Neuronal stem cell (in vitro differentiated cells): ENCODE data around the gene RAPGEF2.
"Not testable (repeated sequence)": the region's sequence is repeated elsewhere in the genome, so short reads cannot be mapped to it uniquely, and the experiment has no call there.

Experiments
- DNase-seq: peaks from one replicate; pipeline ENCODE4 v3.0.0-alpha.2; 2013; ENCODE audit warnings: low spot score
- H2AFZ ChIP-seq: one replicate; pipeline ENCODE4 v1.6.1; 2013; ENCODE audit warnings: mild to moderate bottlenecking, low read length, inconsistent platforms
- H2AK5ac ChIP-seq: 2 replicates; pipeline ENCODE4 v1.6.1; 2013; ENCODE audit warnings: low read depth, mild to moderate bottlenecking, inconsistent platforms, low read length, moderate library complexity, mixed read lengths
- H2BK120ac ChIP-seq: 2 replicates; pipeline ENCODE4 v1.6.1; 2013; ENCODE audit warnings: low read depth, mild to moderate bottlenecking, inconsistent platforms, low read length, moderate library complexity, mixed read lengths
- H2BK12ac ChIP-seq: one replicate; pipeline ENCODE4 v1.6.1; 2013; ENCODE audit warnings: low read length, inconsistent platforms
- H2BK15ac ChIP-seq: 2 replicates; pipeline ENCODE4 v1.6.1; 2013; ENCODE audit warnings: mild to moderate bottlenecking, low read length, inconsistent platforms, mixed read lengths
- H2BK5ac ChIP-seq: one replicate; pipeline ENCODE4 v1.6.1; 2013; ENCODE audit warnings: inconsistent platforms, mild to moderate bottlenecking, low read length, moderate library complexity
- H3K14ac ChIP-seq: one replicate; pipeline ENCODE4 v1.6.1; 2013; ENCODE audit warnings: low read length, inconsistent platforms
- H3K18ac ChIP-seq: 2 replicates; pipeline ENCODE4 v1.6.1; 2013; ENCODE audit warnings: low read length, inconsistent platforms
- H3K23ac ChIP-seq: 2 replicates; pipeline ENCODE4 v1.6.1; 2013; ENCODE audit warnings: low read depth, mild to moderate bottlenecking, mixed read lengths, low read length, inconsistent platforms; ENCODE audit not compliant: poor library complexity
- H3K27ac ChIP-seq: replicated peaks from 3 replicates; pipeline ENCODE4 v1.5.1; 2013; ENCODE audit warnings: low read length, inconsistent platforms
- H3K27me3 ChIP-seq, 3 experiments: 2 replicates each; pipeline ENCODE4 v1.6.1; 2013; ENCODE audit warnings: low read length in 3 of 3, mild to moderate bottlenecking in 2 of 3, inconsistent platforms in 1 of 3, low read depth in 1 of 3, mixed read lengths in 1 of 3, moderate library complexity in 1 of 3; ENCODE audit not compliant: control insufficient read depth in 3 of 3, insufficient read depth in 3 of 3
- H3K36me3 ChIP-seq, 2 donors: replicated peaks in 1 of 2; 2 replicates each; pipeline ENCODE4 v1.6.1; 2013; ENCODE audit warnings: low read length in 2 of 2; ENCODE audit not compliant: control insufficient read depth in 2 of 2, insufficient read depth in 2 of 2
- H3K4ac ChIP-seq: 2 replicates; pipeline ENCODE4 v1.6.1; 2013; ENCODE audit warnings: inconsistent platforms, mild to moderate bottlenecking, low read length, moderate library complexity
- H3K4me1 ChIP-seq, 2 donors: 1 replicate in 1 of 2; 2 replicates in 1 of 2; pipeline ENCODE4 v1.6.1; 2013; ENCODE audit warnings: low read length in 2 of 2, low read depth in 1 of 2; ENCODE audit not compliant: control insufficient read depth in 2 of 2, insufficient read depth in 1 of 2
- H3K4me2 ChIP-seq: one replicate; pipeline ENCODE4 v1.6.1; 2013; ENCODE audit warnings: mild to moderate bottlenecking, low read length, inconsistent platforms; ENCODE audit not compliant: insufficient read depth, poor library complexity, severe bottlenecking
- H3K4me3 ChIP-seq, 2 donors: 2 replicates each; pipeline ENCODE4 v1.5.1; 2013; ENCODE audit warnings: low read length in 2 of 2, mild to moderate bottlenecking in 2 of 2, inconsistent platforms in 1 of 2, moderate library complexity in 1 of 2
- H3K79me1 ChIP-seq: one replicate; pipeline ENCODE4 v1.6.1; 2013; ENCODE audit warnings: low read depth, mild to moderate bottlenecking, inconsistent platforms, low read length, moderate library complexity
- H3K9ac ChIP-seq: one replicate; pipeline ENCODE4 v1.6.1; 2013; ENCODE audit warnings: mild to moderate bottlenecking, low read depth, low read length, inconsistent platforms; ENCODE audit not compliant: poor library complexity
- H3K9me3 ChIP-seq, 2 donors: replicated peaks in 1 of 2; 2 replicates each; pipeline versions ENCODE3 to v1.6.1; 2013; ENCODE audit warnings: low read length in 2 of 2, mild to moderate bottlenecking in 2 of 2, inconsistent platforms in 1 of 2, low read depth in 1 of 2, mixed read lengths in 1 of 2, moderate library complexity in 1 of 2; ENCODE audit not compliant: control insufficient read depth in 2 of 2, insufficient read depth in 1 of 2
- H4K8ac ChIP-seq: one replicate; pipeline ENCODE4 v1.6.1; 2013; ENCODE audit warnings: low read depth, mild to moderate bottlenecking, inconsistent platforms, low read length, moderate library complexity
- H4K91ac ChIP-seq: one replicate; pipeline ENCODE4 v1.6.1; 2013; ENCODE audit warnings: low read length, low read depth, mild to moderate bottlenecking, inconsistent platforms; ENCODE audit not compliant: poor library complexity
- WGBS, 2 donors: extraction: QIAGEN DNeasy Blood & Tissue Kit; methylation state at CpG; one replicate each; pipeline ENCODE4 v1.1.7; 2013; ENCODE audit warnings: missing lambda C conversion rate in 2 of 2, mixed read lengths in 1 of 2; ENCODE audit not compliant: insufficient read length in 2 of 2, insufficient replicate concordance in 1 of 2; ENCODE audit errors: extremely low coverage in 2 of 2; 5-methylcytosine and 5-hydroxymethylcytosine counted together

The RAPGEF2 gene

DNA sequence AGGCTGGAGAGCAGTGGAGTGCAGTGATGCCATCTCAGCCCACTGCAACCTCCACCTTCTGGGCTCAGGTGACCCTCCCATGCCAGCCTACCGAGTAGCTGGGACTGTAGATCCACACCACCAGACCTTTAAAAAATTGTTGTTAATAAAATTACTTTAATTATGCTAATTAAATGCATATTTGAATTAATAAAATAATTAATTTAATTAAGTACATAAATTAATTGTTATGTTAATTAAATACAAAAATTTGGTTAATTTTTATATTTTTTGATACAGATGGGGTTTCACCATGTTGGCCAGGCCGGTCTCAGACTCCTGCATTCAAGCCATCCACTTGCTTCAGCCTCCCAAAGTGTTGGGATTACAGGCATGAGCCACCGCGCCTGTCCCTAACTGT lies 12.6 kb upstream of the RAPGEF2 start:
- Histone ChIP-seq H3K18ac (no peak overlapping the region), H3K36me3 (no peaks in the 10 kb centered on the region), H3K9me3 (no peaks in the 10 kb centered on the region), H2BK12ac (no peak overlapping the region), H3K4ac (no peak overlapping the region), H4K8ac (no peak overlapping the region), H2BK120ac (no peak overlapping the region), H3K4me1 (no peaks in the 10 kb centered on the region), H3K9ac (no peak overlapping the region), H3K23ac (no peak overlapping the region), H4K91ac (no peak overlapping the region), H3K27me3 (no peaks in the 10 kb centered on the region), H2BK15ac (no peak overlapping the region), H3K4me3 (no peak overlapping the region), H3K4me2 (no peak overlapping the region), H3K14ac (no peak overlapping the region), H3K79me1 (no peaks in the 10 kb centered on the region), H2AFZ (no peak overlapping the region), H3K27ac (no peak overlapping the region), H2AK5ac (no peak overlapping the region), H2BK5ac (no peak overlapping the region)
- no CpG with 5 or more reads among the region's 4 CpGs for WGBS, 2 donors
- DNase-seq: no peak

GRCh38 chr4:159094156-159094555 lies 8.7 kb upstream of the RAPGEF2 start:
- WGBS, 2 donors: no CpG with 5 or more reads among the region's 11 CpGs
- not testable (repeated sequence) for H4K8ac ChIP-seq, H2BK5ac ChIP-seq, H3K4me3 ChIP-seq, H3K18ac ChIP-seq, H2BK15ac ChIP-seq, H2AK5ac ChIP-seq, H3K4me1 ChIP-seq, H3K4me2 ChIP-seq, H3K9me3 ChIP-seq, H3K23ac ChIP-seq, H2BK12ac ChIP-seq, H3K79me1 ChIP-seq, H3K14ac ChIP-seq, H3K36me3 ChIP-seq, H3K4ac ChIP-seq, H2AFZ ChIP-seq, H4K91ac ChIP-seq, DNase-seq, H3K9ac ChIP-seq, H3K27ac ChIP-seq, H3K27me3 ChIP-seq, H2BK120ac ChIP-seq

DNA sequence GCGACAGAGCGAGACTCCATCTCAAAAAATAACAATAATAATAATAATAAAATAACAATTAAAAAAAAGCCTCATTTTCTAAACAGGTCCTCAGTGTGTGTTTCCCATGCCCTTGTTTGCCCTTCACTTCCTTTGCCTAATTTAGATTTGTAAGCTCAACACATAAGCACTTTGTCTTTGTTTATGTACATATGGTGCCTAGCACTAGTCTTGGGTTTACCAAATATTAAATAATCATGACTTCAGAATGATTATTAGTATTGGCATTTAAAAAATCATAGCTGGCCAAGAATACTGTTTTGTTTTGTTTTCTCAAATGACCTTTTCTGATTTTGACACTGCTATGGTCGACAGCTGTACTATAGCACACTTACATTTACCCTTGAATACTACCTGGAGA lies 6.4 kb upstream of the RAPGEF2 start:
- H2AK5ac ChIP-seq: no peak overlapping the region
- DNase-seq: no peak
- H4K91ac ChIP-seq: no peak overlapping the region
- H3K9ac ChIP-seq: no peak overlapping the region
- no peak overlapping the region for H2BK120ac ChIP-seq
- no peak overlapping the region for H2AFZ ChIP-seq
- H2BK15ac ChIP-seq: no peak overlapping the region
- H3K4ac ChIP-seq: no peak overlapping the region
- no peak overlapping the region for H2BK5ac ChIP-seq
- WGBS, 2 donors: no CpG with 5 or more reads among the region's 3 CpGs
- no peak overlapping the region for H4K8ac ChIP-seq
- no peak overlapping the region for H3K4me3 ChIP-seq
- H3K36me3 ChIP-seq: no peaks in the 10 kb centered on the region
- peaks cover 0 to 2% (median 1%) of the 10 kb centered on the region in 3 experiments for H3K27me3 ChIP-seq
- H3K23ac ChIP-seq: no peak overlapping the region
- no peaks in the 10 kb centered on the region for H3K9me3 ChIP-seq
- H3K27ac ChIP-seq: no peak overlapping the region
- no peaks in the 10 kb centered on the region for H3K79me1 ChIP-seq
- H2BK12ac ChIP-seq: no peak overlapping the region
- no peak overlapping the region for H3K4me2 ChIP-seq
- no peak overlapping the region for H3K18ac ChIP-seq
- H3K14ac ChIP-seq: no peak overlapping the region
- H3K4me1 ChIP-seq: no peaks in the 10 kb centered on the region

DNA sequence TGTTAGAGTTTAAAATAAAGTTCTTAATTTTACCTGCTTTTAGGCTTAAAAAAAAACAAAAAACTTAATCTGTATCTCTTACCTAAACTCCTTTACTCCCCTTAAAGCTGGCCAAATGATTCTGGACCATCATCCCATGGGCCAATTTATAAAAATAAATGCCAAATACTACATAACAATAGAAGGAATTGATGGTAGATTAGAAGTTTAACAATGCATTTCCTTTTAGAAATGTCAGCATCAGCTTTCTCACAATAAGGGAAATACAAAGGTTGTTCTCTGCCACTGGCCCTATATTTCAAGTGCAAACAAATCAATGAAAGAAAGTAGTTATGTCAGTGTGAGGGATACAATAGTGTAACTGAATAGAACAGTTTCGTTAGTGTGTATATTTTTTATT lies 5.7 kb upstream of the RAPGEF2 start:
- Histone ChIP-seq H2AFZ (no peak overlapping the region), H2BK15ac (no peak overlapping the region), H3K14ac (no peak overlapping the region), H3K27me3 (peaks cover 0 to 8% (median 8%) of the 10 kb centered on the region in 3 experiments), H2BK12ac (no peak overlapping the region), H3K9me3 (no peaks in the 10 kb centered on the region), H2AK5ac (no peak overlapping the region), H3K4me1 (peaks cover 1 to 3% of the 10 kb centered on the region in 2 donors), H3K4me3 (no peak overlapping the region), H3K27ac (no peak overlapping the region), H3K4ac (no peak overlapping the region), H4K8ac (no peak overlapping the region), H3K9ac (no peak overlapping the region), H3K18ac (no peak overlapping the region), H3K4me2 (no peak overlapping the region), H3K36me3 (no peaks in the 10 kb centered on the region), H2BK5ac (no peak overlapping the region), H3K23ac (no peak overlapping the region), H2BK120ac (no peak overlapping the region), H4K91ac (no peak overlapping the region), H3K79me1 (no peaks in the 10 kb centered on the region)
- DNase-seq: no peak
- no CpG with 5 or more reads among the region's 1 CpG for WGBS, 2 donors
